ENCODE measurements around the gene LRRC30.

DNA sequence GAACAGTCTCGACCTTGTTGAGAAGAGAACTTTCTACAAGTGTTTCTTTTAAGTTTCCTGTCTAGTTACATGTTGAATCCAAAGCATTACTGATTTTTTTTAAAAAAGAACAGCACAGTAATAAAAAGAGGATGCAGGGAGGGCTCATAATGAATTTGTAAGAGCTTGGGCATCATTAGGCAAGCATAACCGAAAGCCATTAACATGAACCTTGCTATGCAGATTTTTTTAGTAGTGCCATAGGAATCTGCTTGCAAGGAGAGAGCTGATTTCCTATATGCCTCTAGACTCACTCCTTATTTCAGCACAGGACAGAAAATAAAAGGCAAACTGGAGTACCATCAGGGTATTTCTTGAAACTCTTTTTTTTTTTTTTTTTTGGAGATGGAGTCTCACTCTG, 5.2 kb downstream of the LRRC30 start:
- TF ChIP-seq, protein P1, sequence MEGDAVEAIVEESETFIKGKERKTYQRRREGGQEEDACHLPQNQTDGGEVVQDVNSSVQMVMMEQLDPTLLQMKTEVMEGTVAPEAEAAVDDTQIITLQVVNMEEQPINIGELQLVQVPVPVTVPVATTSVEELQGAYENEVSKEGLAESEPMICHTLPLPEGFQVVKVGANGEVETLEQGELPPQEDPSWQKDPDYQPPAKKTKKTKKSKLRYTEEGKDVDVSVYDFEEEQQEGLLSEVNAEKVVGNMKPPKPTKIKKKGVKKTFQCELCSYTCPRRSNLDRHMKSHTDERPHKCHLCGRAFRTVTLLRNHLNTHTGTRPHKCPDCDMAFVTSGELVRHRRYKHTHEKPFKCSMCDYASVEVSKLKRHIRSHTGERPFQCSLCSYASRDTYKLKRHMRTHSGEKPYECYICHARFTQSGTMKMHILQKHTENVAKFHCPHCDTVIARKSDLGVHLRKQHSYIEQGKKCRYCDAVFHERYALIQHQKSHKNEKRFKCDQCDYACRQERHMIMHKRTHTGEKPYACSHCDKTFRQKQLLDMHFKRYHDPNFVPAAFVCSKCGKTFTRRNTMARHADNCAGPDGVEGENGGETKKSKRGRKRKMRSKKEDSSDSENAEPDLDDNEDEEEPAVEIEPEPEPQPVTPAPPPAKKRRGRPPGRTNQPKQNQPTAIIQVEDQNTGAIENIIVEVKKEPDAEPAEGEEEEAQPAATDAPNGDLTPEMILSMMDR (IDR thresholded peaks at IDR 0.05; ENCODE audit: low read depth, low read length) = no peak
- TF ChIP-seq EZH2phosphoT487 (IDR thresholded peaks at IDR 0.05; ENCODE audit: low read depth) = no peak

Measured in OCI-LY3 (cell line).